Inferior parietal cortex (tissue), 1 donor: Measurements from ENCODE around the gene EXOSC5.
"Not testable (repeated sequence)": the region's sequence is repeated elsewhere in the genome, so short reads cannot be mapped to it uniquely, and the experiment has no call there.

Source experiments
- DNase-seq: peaks from one replicate; pipeline ENCODE4 v3.0.0-alpha.2; 2016; ENCODE audit errors: extremely low spot score

The EXOSC5 gene

DNA sequence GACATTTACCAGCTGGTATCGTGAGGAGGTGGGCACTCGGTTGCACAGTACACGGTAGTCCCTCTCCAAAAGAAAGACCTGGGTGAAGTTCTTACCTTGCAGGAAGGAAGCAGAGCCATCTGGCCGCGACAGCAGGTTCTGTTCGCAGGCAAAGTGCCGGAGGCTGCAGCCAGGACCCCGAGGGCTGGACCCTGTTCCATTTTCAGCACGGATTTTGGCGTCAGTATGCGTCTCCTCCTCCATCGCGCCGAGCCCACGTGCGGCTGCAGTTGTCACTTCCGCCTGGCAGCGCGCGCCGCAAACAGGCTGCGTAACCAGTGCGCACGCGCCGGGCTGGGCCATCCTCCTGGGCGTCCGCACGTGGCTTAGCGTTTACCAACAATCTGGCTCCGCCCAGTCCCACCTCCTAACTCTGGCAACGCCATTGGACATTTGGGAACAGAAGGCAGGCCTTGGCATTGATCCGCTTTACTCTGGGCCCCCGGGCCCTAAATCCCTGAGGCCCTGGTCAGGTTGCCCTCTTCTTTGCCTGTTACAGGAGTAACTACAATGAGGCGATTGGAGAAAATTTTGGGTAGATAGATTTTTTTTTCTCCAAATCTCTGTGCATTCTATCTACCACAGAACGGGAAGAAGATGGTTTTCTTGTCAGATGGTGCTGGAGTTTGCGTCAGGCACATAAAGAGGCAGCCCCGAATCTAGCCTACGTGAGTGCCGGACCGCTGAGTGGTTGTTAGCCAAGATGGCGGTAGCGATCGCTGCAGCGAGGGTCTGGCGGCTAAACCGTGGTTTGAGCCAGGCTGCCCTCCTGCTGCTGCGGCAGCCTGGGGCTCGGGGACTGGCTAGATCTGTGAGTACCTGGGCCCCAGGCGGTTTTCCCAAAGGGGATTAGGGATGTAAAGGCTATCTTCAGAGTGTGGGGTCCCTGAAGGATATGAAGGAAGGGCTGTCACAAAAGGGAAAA is at the start of gene EXOSC5, which contains the start of gene BCKDHA:
Gene EXOSC5 (minus strand): TSS at position 274 of the 964 bp plus-strand sequence. CDS start 31 bp downstream, at position 243.
Gene BCKDHA (plus strand): TSS at position 733 of the 964 bp plus-strand sequence. CDS start 10 bp downstream, at position 743.
- peak; percentile 100 for DNase-seq

DNA sequence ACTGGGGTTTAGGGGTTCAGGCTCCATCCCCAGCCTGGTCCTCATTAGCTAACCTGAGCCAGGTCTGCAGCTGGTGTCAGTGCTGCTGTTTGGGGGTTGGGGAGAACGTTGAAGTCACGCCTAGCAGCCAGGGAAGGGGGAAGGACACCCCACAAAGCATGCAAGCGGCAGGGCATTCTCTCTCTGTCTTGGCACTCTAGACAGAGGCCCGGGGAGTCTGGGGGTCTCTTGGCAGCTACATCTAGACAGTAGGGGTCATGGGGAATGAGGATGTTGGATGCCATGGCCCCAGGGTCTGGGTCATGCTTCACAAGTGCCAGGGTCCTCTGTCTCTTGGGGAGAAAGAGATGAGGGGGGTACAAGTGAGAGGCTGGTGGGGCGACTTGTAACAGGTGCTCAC is 48.4 kb upstream of the EXOSC5 start:
- DNase-seq = no peak

DNA sequence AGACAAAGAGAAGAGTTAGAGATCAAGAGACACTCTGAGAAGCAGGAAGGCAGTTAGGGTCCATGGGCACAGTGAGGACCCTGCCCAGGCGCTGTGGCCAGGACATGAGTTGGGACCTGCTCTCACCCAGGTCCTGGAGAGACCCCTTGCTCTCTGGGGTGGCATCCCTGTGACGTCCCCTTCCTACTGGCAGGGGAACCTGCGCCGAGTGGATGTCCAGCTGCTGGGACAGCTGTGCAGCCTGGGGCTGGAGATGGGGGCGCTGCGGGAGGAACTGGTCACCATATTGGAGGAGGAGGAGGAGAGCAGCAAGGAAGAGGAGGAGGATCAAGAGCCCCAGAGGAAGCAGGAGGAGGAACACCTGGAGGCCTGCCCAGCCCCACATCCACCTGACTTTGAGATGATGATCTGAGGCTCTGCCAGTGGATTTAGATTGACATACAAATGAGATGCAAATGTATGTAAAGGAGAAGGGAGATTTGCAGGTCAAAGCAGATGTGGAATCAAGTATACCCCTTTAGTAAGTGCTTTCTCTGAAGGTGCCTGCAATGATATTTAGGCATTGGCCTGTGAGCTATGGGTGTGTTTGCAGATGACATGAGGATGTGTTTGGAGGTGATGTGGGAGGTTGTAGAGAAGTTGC is 46.8 kb upstream of the EXOSC5 start:
- no peak for DNase-seq

GRCh38 chr19:41442473-41443355 is 45.6 kb upstream of the EXOSC5 start, which contains the start of gene ERICH4:
TSS of gene ERICH4 (plus strand) at chr19:41443156. CDS start at chr19:41443170, 14 bp downstream.
- DNase-seq = no peak

DNA sequence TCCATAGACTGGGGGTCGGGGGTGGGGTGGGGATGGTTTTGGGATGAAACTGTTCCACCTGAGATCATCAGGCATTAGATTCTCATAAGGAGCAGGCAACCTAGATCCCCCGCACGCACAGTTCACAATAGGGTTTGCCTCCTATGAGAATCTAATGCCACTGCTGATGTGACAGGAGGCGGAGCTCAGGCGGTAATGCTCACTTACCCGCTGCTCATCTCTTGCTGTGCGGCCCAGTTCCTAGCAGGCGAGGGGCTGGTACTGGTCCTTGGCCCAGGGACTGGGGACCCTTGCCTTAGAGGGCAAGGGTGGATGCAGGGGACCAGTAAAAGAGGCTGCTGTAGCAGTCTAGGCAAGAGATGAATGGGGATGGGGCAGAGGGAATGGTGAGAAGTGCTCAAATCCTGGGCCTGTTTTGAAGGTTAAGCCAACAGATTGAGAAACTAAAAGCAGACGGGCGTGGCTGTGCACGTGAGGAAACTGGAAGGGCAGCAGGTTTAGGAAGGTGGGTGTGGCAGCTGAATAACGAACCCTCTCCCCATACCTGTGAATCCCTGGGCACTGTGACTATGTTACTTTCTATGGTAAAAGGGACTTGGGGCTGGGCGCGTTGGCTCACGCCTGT is 44.3 kb upstream of the EXOSC5 start:
- DNase-seq = no peak

- peak; percentile 98 for DNase-seq
These were observed 42.5 kb upstream of the EXOSC5 start, which contains the start of gene DMAC2 for GRCh38 chr19:41439441-41440222. TSS of gene DMAC2 (minus strand) at chr19:41439912. CDS start at chr19:41439899, 13 bp downstream.

- no peak for DNase-seq
These were observed 40.9 kb upstream of the EXOSC5 start for GRCh38 chr19:41437944-41438574.

GRCh38 chr19:41436674-41436951 is 39.5 kb upstream of the EXOSC5 start:
- DNase-seq = no peak

DNA sequence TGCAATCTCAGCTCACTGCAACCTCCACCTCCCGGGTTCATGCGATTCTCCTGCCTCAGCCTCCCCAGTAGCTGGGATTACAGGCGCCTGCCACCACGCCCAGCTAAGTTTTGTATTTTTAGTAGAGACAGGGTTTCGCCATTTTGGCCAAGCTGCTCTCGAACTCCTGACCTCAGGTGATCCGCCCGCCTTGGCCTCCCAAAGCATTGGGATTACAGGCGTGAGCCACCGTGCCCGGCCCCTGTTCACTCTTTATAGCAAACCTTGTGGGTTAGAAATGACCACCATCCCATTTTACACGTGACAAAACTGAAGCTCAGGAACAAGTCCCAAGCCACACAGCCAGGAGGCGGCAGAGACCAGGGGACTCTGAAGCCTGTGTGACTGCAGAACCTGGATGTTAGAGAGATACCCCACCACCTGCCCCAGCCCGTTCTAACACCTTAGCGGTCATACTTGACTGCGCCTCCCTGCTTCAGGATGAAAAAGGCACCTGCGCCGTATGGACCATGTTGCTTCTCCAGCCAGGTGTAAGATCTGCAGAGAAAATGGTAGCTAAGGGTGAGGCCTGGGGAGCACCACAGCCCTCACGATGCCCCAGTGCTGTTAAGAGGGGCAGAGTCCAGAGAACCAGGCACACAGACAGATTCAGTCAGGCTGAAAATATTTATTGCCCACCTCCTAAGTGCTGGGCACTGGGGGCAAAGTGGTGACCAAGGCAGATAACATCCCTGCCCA is 38.9 kb upstream of the EXOSC5 start:
- DNase-seq = no peak

GRCh38 chr19:41435376-41435775 is 38.2 kb upstream of the EXOSC5 start:
- DNase-seq = not testable (repeated sequence)

GRCh38 chr19:41434450-41434849 is 37.3 kb upstream of the EXOSC5 start:
- no peak for DNase-seq

GRCh38 chr19:41433171-41433570 is 36.0 kb upstream of the EXOSC5 start:
- DNase-seq = no peak

- no peak for DNase-seq
These were observed 34.5 kb upstream of the EXOSC5 start for GRCh38 chr19:41431426-41432386.

- DNase-seq = no peak
These were observed 33.8 kb upstream of the EXOSC5 start for GRCh38 chr19:41430922-41431321.

DNA sequence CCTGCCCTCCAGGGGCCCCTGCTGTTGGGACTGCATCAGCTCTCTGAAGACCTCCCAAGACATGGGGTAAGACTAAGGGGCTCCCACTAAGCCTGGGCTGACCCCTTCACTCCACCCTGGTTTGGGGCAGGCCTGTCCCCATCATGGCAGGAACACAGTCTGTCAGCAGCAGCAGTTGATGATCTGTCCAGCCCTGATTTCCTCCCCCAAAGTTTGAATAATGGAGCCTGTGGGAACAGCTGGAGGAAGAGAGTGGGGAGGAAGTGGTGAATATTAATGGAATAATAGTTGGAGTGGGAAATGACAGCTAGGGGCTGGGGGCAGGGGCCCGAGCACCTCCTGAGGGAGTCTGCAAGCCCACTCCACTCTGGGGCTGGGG is 31.3 kb upstream of the EXOSC5 start:
- DNase-seq = no peak

DNA sequence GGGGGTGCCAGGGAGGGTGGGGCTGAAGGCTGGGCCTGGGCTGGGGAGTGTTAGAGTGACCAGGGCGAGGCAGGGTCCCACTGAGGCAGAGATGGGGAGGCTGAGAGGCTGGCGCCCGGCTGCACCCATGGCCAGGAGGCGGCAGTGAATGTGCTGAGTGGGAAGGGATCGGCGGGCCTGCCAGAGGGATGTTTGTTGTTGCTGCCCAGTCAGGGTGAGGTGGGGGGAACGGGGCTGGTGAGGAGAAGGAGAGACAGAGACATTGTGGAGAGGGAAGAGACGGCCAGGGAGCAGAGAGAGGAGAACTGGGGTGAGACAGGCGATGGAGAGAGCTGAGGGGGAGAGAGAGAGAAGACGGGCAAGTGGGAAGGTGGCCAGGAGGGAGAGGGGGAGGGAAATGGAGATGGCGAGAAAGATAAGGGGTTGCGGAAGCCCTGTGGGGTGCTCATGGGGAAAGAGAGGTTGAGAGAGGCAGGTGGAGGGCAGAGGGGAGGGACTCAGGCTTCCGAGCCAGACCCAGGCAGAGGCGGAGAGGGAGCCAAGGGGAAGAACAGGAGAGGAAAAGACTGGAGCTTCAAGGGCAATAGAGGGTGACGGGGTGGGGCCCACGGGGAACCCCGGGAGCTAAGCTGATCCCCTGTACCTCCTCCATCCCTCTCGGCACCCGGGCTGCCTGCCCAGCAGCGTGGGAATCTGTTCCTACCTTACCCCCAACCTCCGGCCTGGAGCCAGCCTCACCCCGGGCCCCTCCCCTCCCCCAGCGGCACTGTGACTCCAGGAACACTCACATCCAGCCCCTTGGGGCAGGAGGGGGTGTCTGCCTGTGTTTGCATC is 30.7 kb upstream of the EXOSC5 start:
- DNase-seq = no peak

GRCh38 chr19:41426952-41427646 is 29.9 kb upstream of the EXOSC5 start, which contains the start of gene B3GNT8:
TSS of gene B3GNT8 (minus strand) at chr19:41427374. CDS start at chr19:41426778, 596 bp downstream.
- DNase-seq = no peak
